ENCODE data around the gene IFT52. TPM values are rescaled to one million over a fixed set of nuclear protein-coding genes. Genes with fewer than 3 reads are reported as not detected.
A peak's percentile ranks its signal among the peaks of the same experiment; 100 is the strongest.

IFT52 gene
- total and polyA plus RNA-seq, 2 experiments from 2014 or later: 21.8 to 39.8 TPM

- peaks cover 17% of the 10 kb centered on the region for H3K79me2 ChIP-seq
- peaks cover 37% of the 10 kb centered on the region for H3K4me1 ChIP-seq (ENCODE audit: insufficient read depth)
- H3K9me2 ChIP-seq (replicated peaks; ENCODE audit: insufficient read depth): no peaks in the 10 kb centered on the region
- TF ChIP-seq EZH2phosphoT487 (IDR thresholded peaks at IDR 0.05; ENCODE audit: low read depth, severe bottlenecking, unreplicated experiment) (no peak), EZH2 (IDR thresholded peaks at IDR 0.05; ENCODE audit: borderline replicate concordance) (no peak)
- TF ChIP-seq, protein P1, sequence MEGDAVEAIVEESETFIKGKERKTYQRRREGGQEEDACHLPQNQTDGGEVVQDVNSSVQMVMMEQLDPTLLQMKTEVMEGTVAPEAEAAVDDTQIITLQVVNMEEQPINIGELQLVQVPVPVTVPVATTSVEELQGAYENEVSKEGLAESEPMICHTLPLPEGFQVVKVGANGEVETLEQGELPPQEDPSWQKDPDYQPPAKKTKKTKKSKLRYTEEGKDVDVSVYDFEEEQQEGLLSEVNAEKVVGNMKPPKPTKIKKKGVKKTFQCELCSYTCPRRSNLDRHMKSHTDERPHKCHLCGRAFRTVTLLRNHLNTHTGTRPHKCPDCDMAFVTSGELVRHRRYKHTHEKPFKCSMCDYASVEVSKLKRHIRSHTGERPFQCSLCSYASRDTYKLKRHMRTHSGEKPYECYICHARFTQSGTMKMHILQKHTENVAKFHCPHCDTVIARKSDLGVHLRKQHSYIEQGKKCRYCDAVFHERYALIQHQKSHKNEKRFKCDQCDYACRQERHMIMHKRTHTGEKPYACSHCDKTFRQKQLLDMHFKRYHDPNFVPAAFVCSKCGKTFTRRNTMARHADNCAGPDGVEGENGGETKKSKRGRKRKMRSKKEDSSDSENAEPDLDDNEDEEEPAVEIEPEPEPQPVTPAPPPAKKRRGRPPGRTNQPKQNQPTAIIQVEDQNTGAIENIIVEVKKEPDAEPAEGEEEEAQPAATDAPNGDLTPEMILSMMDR (IDR thresholded peaks at IDR 0.05; ENCODE audit: poor library complexity): no peak
- H3K4me3 ChIP-seq: peak overlapping the region; percentile 18
- peak overlapping the region; percentile 98 for H3K27ac ChIP-seq
- peak overlapping the region; percentile 71 for H3K4me2 ChIP-seq
- H3K36me3 ChIP-seq (replicated peaks; ENCODE audit: insufficient read depth, low read depth): no peaks in the 10 kb centered on the region
- H3K27me3 ChIP-seq: no peaks in the 10 kb centered on the region
- H2AFZ ChIP-seq: no peak overlapping the region
- no peak for DNase-seq (ENCODE audit: low spot score)
- H3K9me3 ChIP-seq (ENCODE audit: low read depth): no peaks in the 10 kb centered on the region
- WGBS (ENCODE audit: low lambda C conversion rate, missing lambda C conversion rate): 81% methylated on average over 8 of the region's 8 CpGs
- no peaks in the 10 kb centered on the region for H4K20me1 ChIP-seq (ENCODE audit: insufficient read depth, poor library complexity, severe bottlenecking)
These were observed 31.4 kb upstream of the IFT52 start for GRCh38 chr20:43559147-43559987.

- Histone ChIP-seq H3K4me2 (peak overlapping the region; percentile 71), H3K36me3 (replicated peaks; ENCODE audit: insufficient read depth, low read depth) (no peaks in the 10 kb centered on the region), H2AFZ (no peak overlapping the region), H4K20me1 (ENCODE audit: insufficient read depth, poor library complexity, severe bottlenecking) (no peaks in the 10 kb centered on the region), H3K4me1 (ENCODE audit: insufficient read depth) (peaks cover 29% of the 10 kb centered on the region), H3K27ac (no peak overlapping the region), H3K9me3 (ENCODE audit: low read depth) (no peaks in the 10 kb centered on the region), H3K27me3 (no peaks in the 10 kb centered on the region), H3K79me2 (peaks cover 17% of the 10 kb centered on the region), H3K4me3 (no peak overlapping the region), H3K9me2 (replicated peaks; ENCODE audit: insufficient read depth) (no peaks in the 10 kb centered on the region)
- DNase-seq (ENCODE audit: low spot score): no peak
- TF ChIP-seq, protein P1 (IDR thresholded peaks at IDR 0.05; ENCODE audit: poor library complexity): no peak
- no peak for TF ChIP-seq EZH2 (IDR thresholded peaks at IDR 0.05; ENCODE audit: borderline replicate concordance)
- TF ChIP-seq EZH2phosphoT487 (IDR thresholded peaks at IDR 0.05; ENCODE audit: low read depth, severe bottlenecking, unreplicated experiment): no peak
- 59% methylated on average over 3 of the region's 3 CpGs for WGBS (ENCODE audit: low lambda C conversion rate, missing lambda C conversion rate)
These were observed 29.8 kb upstream of the IFT52 start for GRCh38 chr20:43560974-43561373.

- no peak overlapping the region for H3K4me2 ChIP-seq
- peaks cover 9% of the 10 kb centered on the region for H3K4me1 ChIP-seq (ENCODE audit: insufficient read depth)
- H3K27me3 ChIP-seq: no peaks in the 10 kb centered on the region
- H3K4me3 ChIP-seq: no peak overlapping the region
- no peaks in the 10 kb centered on the region for H3K9me2 ChIP-seq (replicated peaks; ENCODE audit: insufficient read depth)
- H3K36me3 ChIP-seq (replicated peaks; ENCODE audit: insufficient read depth, low read depth): no peaks in the 10 kb centered on the region
- TF ChIP-seq EZH2phosphoT487 (IDR thresholded peaks at IDR 0.05; ENCODE audit: low read depth, severe bottlenecking, unreplicated experiment) (no peak), EZH2 (IDR thresholded peaks at IDR 0.05; ENCODE audit: borderline replicate concordance) (no peak)
- TF ChIP-seq, protein P1 (IDR thresholded peaks at IDR 0.05; ENCODE audit: poor library complexity): no peak
- WGBS (ENCODE audit: low lambda C conversion rate, missing lambda C conversion rate): 86% methylated on average over 3 of the region's 3 CpGs
- DNase-seq (ENCODE audit: low spot score): no peak
- H3K9me3 ChIP-seq (ENCODE audit: low read depth): no peaks in the 10 kb centered on the region
- no peak overlapping the region for H2AFZ ChIP-seq
- no peaks in the 10 kb centered on the region for H4K20me1 ChIP-seq (ENCODE audit: insufficient read depth, poor library complexity, severe bottlenecking)
- H3K27ac ChIP-seq: no peak overlapping the region
- peaks cover 17% of the 10 kb centered on the region for H3K79me2 ChIP-seq
These were observed 27.3 kb upstream of the IFT52 start for GRCh38 chr20:43563429-43563828.

Measured in hepatocyte (in vitro differentiated cells).